ENCODE data around the gene PRIMPOL. TPM values are rescaled to one million over a fixed set of nuclear protein-coding genes. Genes with fewer than 3 reads are reported as not detected.
"Not testable (repeated sequence)": the region's sequence is repeated elsewhere in the genome, so short reads cannot be mapped to it uniquely, and the experiment has no call there.

Gene PRIMPOL, protein sequence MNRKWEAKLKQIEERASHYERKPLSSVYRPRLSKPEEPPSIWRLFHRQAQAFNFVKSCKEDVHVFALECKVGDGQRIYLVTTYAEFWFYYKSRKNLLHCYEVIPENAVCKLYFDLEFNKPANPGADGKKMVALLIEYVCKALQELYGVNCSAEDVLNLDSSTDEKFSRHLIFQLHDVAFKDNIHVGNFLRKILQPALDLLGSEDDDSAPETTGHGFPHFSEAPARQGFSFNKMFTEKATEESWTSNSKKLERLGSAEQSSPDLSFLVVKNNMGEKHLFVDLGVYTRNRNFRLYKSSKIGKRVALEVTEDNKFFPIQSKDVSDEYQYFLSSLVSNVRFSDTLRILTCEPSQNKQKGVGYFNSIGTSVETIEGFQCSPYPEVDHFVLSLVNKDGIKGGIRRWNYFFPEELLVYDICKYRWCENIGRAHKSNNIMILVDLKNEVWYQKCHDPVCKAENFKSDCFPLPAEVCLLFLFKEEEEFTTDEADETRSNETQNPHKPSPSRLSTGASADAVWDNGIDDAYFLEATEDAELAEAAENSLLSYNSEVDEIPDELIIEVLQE
- polyA plus RNA-seq (2013, experiment 1 of 2) = 3.9 TPM
- 4.3 TPM for polyA plus RNA-seq (2013, experiment 2 of 2)

DNA sequence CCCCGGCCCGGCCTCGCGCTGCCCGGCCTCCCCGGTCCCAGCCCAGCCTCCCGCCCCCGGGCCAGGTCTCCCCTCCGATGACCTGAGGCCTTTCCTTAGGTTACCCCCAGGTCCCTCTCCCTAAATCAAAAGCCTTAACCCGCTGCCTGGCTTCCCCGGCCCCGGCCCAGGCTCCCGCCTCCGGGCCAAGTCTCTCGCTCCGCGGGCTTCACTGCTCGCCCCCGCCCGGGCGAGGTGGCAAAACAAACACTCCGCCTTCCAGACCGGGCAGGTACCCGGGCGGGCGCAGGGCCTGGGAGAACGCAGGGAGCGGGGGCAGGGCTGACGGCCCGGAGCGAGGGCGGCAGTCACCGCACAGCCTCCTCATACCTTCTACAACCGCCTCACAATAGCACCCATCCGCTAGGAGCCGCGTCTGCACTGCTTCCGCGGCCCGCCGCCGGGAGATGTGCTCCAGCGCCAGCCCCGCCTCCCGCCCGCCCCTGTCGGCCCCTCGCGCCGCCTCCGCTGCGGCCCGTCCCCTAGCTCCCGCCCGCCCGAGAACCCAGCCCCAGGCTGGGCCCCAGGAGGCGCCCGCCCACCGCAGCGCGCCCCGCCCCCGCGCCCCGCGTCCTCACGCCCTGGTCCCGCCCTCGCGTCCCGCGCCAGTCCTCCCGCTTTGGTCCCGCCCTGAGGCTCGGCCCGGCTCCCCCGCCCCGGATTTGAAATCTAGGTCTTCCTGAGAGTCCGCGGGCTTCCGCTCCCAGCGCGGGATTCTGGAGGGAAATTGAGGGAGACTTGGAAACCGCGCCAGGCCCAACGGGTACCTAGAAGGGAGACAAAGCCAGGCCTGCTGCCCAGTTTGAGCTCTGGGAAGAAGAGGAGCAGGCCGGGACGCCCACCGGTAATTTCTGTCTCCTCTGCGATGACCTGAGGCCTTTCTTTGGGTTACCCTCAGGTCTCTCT lies at the start of gene PRIMPOL, which contains the start of gene CASP3:
Gene PRIMPOL (plus strand): TSS at position 713 of the 945 bp plus-strand sequence. CDS start 7,403 bp downstream, outside the sequence.
Gene CASP3 (minus strand): TSS at position 422 of the 945 bp plus-strand sequence. CDS start 10,994 bp downstream, outside the sequence.
- H3K14ac ChIP-seq (ENCODE audit: low read length in 2 of 2) = peak within 1 kb of the TSS in 1 of 2 experiments; percentile 73
- H3K18ac ChIP-seq (ENCODE audit: low read depth in 1 of 2, low read length in 2 of 2) = peak within 1 kb of the TSS; percentile 17 to 93
- H4K8ac ChIP-seq (ENCODE audit: low read length) = peak within 1 kb of the TSS; percentile 67
- peak within 1 kb of the TSS; percentile 90 to 96 for H3K4me3 ChIP-seq (ENCODE audit: insufficient read depth in 1 of 2, low read depth in 1 of 2, low read length in 2 of 2)
- H3K36me3 ChIP-seq (ENCODE audit: control insufficient read depth in 1 of 2, insufficient read depth in 2 of 2, low read depth in 1 of 2, low read length in 2 of 2) = peaks cover 5 to 24% of the 10 kb centered on the region in 2 experiments
- peak within 1 kb of the TSS; percentile 86 for H4K91ac ChIP-seq (ENCODE audit: low read length)
- DNase-seq = peak; percentile 95
- peaks cover 4% of the 10 kb centered on the region for H3K4me1 ChIP-seq (ENCODE audit: control insufficient read depth, insufficient read depth, low read depth, low read length)
- H2BK5ac ChIP-seq (ENCODE audit: low read depth, low read length, poor library complexity, severe bottlenecking) = peak within 1 kb of the TSS; percentile 83
- peak within 1 kb of the TSS in 1 of 2 experiments; percentile 46 for H3K23ac ChIP-seq (ENCODE audit: low read length in 2 of 2)
- WGBS = 1% methylated on average over 73 of the region's 90 CpGs
- H3K9me3 ChIP-seq (ENCODE audit: control insufficient read depth, low read length) = no peaks in the 10 kb centered on the region
- peak within 1 kb of the TSS in 1 of 2 experiments; percentile 68 for H2BK12ac ChIP-seq (ENCODE audit: low read length in 2 of 2)
- peak within 1 kb of the TSS; percentile 77 for H2BK15ac ChIP-seq (ENCODE audit: low read depth, poor library complexity, severe bottlenecking)
- H2AK5ac ChIP-seq (ENCODE audit: low read length, severe bottlenecking) = peak within 1 kb of the TSS; percentile 3
- peaks cover 8% of the 10 kb centered on the region for H3K79me1 ChIP-seq (replicated peaks; ENCODE audit: low read length, poor library complexity, severe bottlenecking)
- H3K4me2 ChIP-seq (ENCODE audit: low read length, poor library complexity, severe bottlenecking) = peak within 1 kb of the TSS; percentile 84
- H3K9ac ChIP-seq (ENCODE audit: low read length) = peak within 1 kb of the TSS; percentile 92
- peak within 1 kb of the TSS; percentile 84 for H3K27ac ChIP-seq (ENCODE audit: low read length, poor library complexity, severe bottlenecking)
- peak within 1 kb of the TSS; percentile 84 to 88 for H3K4ac ChIP-seq (ENCODE audit: low read depth in 1 of 2, low read length in 2 of 2)
- peak within 1 kb of the TSS; percentile 79 for H2AFZ ChIP-seq (ENCODE audit: low read depth, low read length)
- H3K27me3 ChIP-seq (ENCODE audit: control insufficient read depth in 1 of 2, insufficient read depth in 1 of 2, low read length in 2 of 2) = no peaks in the 10 kb centered on the region
- H2BK120ac ChIP-seq (ENCODE audit: low read depth, low read length) = peak within 1 kb of the TSS; percentile 75

DNA sequence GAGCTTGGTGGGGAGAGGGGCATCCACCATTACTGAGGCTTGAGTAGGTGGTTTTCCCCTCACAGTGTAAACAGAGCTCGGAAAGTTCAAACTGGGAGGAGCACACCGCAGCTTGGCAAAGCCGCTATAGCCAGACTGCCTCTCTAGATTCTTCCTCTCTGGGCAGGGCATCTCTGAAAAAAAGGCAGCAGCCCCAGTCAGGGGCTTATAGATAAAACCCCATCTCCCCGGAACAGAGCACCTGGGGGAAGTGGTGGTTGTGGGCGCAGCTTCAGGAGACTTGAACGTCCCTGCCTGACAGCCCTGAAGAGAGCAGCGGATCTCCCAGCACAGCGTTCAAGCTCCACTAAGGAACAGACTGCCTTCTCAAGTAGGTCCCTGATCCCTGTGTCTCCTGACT lies 48.6 kb upstream of the PRIMPOL start:
- H3K27me3 ChIP-seq (ENCODE audit: control insufficient read depth in 1 of 2, insufficient read depth in 1 of 2, low read length in 2 of 2); H2AK5ac ChIP-seq (ENCODE audit: low read length, severe bottlenecking); H4K91ac ChIP-seq (ENCODE audit: low read length); H3K4me2 ChIP-seq (ENCODE audit: low read length, poor library complexity, severe bottlenecking); H2BK12ac ChIP-seq (ENCODE audit: low read length in 2 of 2); H3K18ac ChIP-seq (ENCODE audit: low read depth in 1 of 2, low read length in 2 of 2); H4K8ac ChIP-seq (ENCODE audit: low read length); DNase-seq; H3K9ac ChIP-seq (ENCODE audit: low read length); H3K79me1 ChIP-seq (replicated peaks; ENCODE audit: low read length, poor library complexity, severe bottlenecking); H3K36me3 ChIP-seq (ENCODE audit: control insufficient read depth in 1 of 2, insufficient read depth in 2 of 2, low read depth in 1 of 2, low read length in 2 of 2); H3K27ac ChIP-seq (ENCODE audit: low read length, poor library complexity, severe bottlenecking); H3K4me3 ChIP-seq (ENCODE audit: insufficient read depth in 1 of 2, low read depth in 1 of 2, low read length in 2 of 2); H2BK15ac ChIP-seq (ENCODE audit: low read depth, poor library complexity, severe bottlenecking); H3K23ac ChIP-seq (ENCODE audit: low read length in 2 of 2); H3K4me1 ChIP-seq (ENCODE audit: control insufficient read depth, insufficient read depth, low read depth, low read length); H3K9me3 ChIP-seq (ENCODE audit: control insufficient read depth, low read length); H2BK5ac ChIP-seq (ENCODE audit: low read depth, low read length, poor library complexity, severe bottlenecking); H2BK120ac ChIP-seq (ENCODE audit: low read depth, low read length); H3K14ac ChIP-seq (ENCODE audit: low read length in 2 of 2); H3K4ac ChIP-seq (ENCODE audit: low read depth in 1 of 2, low read length in 2 of 2); H2AFZ ChIP-seq (ENCODE audit: low read depth, low read length): not testable (repeated sequence)
- 86% methylated on average over 8 of the region's 8 CpGs for WGBS

DNA sequence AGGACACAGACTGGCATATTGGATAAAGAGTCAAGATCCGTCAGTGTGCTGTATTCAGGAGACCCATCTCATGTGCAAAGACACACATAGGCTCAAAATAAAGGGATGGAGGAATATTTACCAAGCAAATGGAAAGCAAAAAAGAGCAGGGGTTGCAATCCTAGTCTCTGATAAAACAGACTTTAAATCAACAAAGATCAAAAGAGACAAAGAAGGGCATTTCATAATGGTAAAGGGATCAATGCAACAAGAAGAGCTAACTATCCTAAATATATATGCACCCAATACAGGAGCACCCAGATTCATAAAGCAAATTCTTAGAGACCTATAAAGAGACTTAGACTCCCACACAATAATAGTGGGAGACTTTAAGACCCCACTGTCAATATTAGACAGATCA lies 46.7 kb upstream of the PRIMPOL start:
- H4K91ac ChIP-seq (ENCODE audit: low read length); DNase-seq; H3K4ac ChIP-seq (ENCODE audit: low read depth in 1 of 2, low read length in 2 of 2); H3K27me3 ChIP-seq (ENCODE audit: control insufficient read depth in 1 of 2, insufficient read depth in 1 of 2, low read length in 2 of 2); H3K4me3 ChIP-seq (ENCODE audit: insufficient read depth in 1 of 2, low read depth in 1 of 2, low read length in 2 of 2); H3K4me1 ChIP-seq (ENCODE audit: control insufficient read depth, insufficient read depth, low read depth, low read length); H2BK15ac ChIP-seq (ENCODE audit: low read depth, poor library complexity, severe bottlenecking); H2AK5ac ChIP-seq (ENCODE audit: low read length, severe bottlenecking); H2AFZ ChIP-seq (ENCODE audit: low read depth, low read length); H2BK5ac ChIP-seq (ENCODE audit: low read depth, low read length, poor library complexity, severe bottlenecking); H3K23ac ChIP-seq (ENCODE audit: low read length in 2 of 2); H3K9ac ChIP-seq (ENCODE audit: low read length); H3K36me3 ChIP-seq (ENCODE audit: control insufficient read depth in 1 of 2, insufficient read depth in 2 of 2, low read depth in 1 of 2, low read length in 2 of 2); H2BK12ac ChIP-seq (ENCODE audit: low read length in 2 of 2); H3K4me2 ChIP-seq (ENCODE audit: low read length, poor library complexity, severe bottlenecking); H3K14ac ChIP-seq (ENCODE audit: low read length in 2 of 2); H3K27ac ChIP-seq (ENCODE audit: low read length, poor library complexity, severe bottlenecking); H4K8ac ChIP-seq (ENCODE audit: low read length); H3K79me1 ChIP-seq (replicated peaks; ENCODE audit: low read length, poor library complexity, severe bottlenecking); H3K18ac ChIP-seq (ENCODE audit: low read depth in 1 of 2, low read length in 2 of 2); H2BK120ac ChIP-seq (ENCODE audit: low read depth, low read length); H3K9me3 ChIP-seq (ENCODE audit: control insufficient read depth, low read length): not testable (repeated sequence)
- WGBS = no CpG with 5 or more reads among the region's 1 CpG

Measured in mesenchymal stem cell (in vitro differentiated cells and primary cell).